Measurements from ENCODE around the gene SLC12A7. TPM values are rescaled to one million over a fixed set of nuclear protein-coding genes. Genes with fewer than 3 reads are reported as not detected.

The SLC12A7 gene
- total RNA-seq, 1 experiment from 2014 or later, result 6.3 TPM

- TF ChIP-seq, protein P1, sequence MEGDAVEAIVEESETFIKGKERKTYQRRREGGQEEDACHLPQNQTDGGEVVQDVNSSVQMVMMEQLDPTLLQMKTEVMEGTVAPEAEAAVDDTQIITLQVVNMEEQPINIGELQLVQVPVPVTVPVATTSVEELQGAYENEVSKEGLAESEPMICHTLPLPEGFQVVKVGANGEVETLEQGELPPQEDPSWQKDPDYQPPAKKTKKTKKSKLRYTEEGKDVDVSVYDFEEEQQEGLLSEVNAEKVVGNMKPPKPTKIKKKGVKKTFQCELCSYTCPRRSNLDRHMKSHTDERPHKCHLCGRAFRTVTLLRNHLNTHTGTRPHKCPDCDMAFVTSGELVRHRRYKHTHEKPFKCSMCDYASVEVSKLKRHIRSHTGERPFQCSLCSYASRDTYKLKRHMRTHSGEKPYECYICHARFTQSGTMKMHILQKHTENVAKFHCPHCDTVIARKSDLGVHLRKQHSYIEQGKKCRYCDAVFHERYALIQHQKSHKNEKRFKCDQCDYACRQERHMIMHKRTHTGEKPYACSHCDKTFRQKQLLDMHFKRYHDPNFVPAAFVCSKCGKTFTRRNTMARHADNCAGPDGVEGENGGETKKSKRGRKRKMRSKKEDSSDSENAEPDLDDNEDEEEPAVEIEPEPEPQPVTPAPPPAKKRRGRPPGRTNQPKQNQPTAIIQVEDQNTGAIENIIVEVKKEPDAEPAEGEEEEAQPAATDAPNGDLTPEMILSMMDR (IDR thresholded peaks at IDR 0.05; ENCODE audit: unreplicated experiment), result no peak
- POLR2A ChIA-PET, result no interaction called here
- Mint-ChIP-seq H3K27me3 (ENCODE audit: insufficient read depth, unreplicated experiment) (no peaks in the 10 kb centered on the region), H3K4me1 (ENCODE audit: insufficient read depth, unreplicated experiment) (no peaks in the 10 kb centered on the region), H3K36me3 (ENCODE audit: insufficient read depth, unreplicated experiment) (no peaks in the 10 kb centered on the region), H3K27ac (ENCODE audit: low read depth, unreplicated experiment) (no peak overlapping the region), H3K9me3 (ENCODE audit: unreplicated experiment) (peaks cover 10% of the 10 kb centered on the region), H3K4me3 (ENCODE audit: unreplicated experiment) (no peak overlapping the region)
- no TSS peak for BruUV-seq (replicated peaks)
- CTCF ChIA-PET, result no interaction called here
- no peak for DNase-seq (ENCODE audit: unreplicated experiment)
- intact Hi-C loops (cut with micrococcal nuclease), result no loop called here
Measured at GRCh38 chr5:1035421-1036405, 76.2 kb downstream of the SLC12A7 start.

- POLR2A ChIA-PET, result no interaction called here
- intact Hi-C loops (cut with micrococcal nuclease), result no loop called here
Measured at GRCh38 chr5:1034986-1035385, 76.9 kb downstream of the SLC12A7 start.

GRCh38 chr5:1034421-1034905, 77.4 kb downstream of the SLC12A7 start:
- H3K4me1 Mint-ChIP-seq (ENCODE audit: insufficient read depth, unreplicated experiment), result no peaks in the 10 kb centered on the region
- BruUV-seq (replicated peaks), result no TSS peak
- no peak for DNase-seq (ENCODE audit: unreplicated experiment)
- H3K36me3 Mint-ChIP-seq (ENCODE audit: insufficient read depth, unreplicated experiment), result no peaks in the 10 kb centered on the region
- TF ChIP-seq, protein P1 (IDR thresholded peaks at IDR 0.05; ENCODE audit: unreplicated experiment), result no peak
- no peak overlapping the region for H3K27ac Mint-ChIP-seq (ENCODE audit: low read depth, unreplicated experiment)
- CTCF ChIA-PET, result interaction anchor here (0.6 kb wide), 1 partner anchor 533 kb away, joined by 3 read pairs; no protein-coding TSS in a partner anchor
- POLR2A ChIA-PET, result no interaction called here
- intact Hi-C loops (cut with micrococcal nuclease), result no loop called here
- H3K27me3 Mint-ChIP-seq (ENCODE audit: insufficient read depth, unreplicated experiment), result no peaks in the 10 kb centered on the region
- H3K9me3 Mint-ChIP-seq (ENCODE audit: unreplicated experiment), result peaks cover 10% of the 10 kb centered on the region
- no peak overlapping the region for H3K4me3 Mint-ChIP-seq (ENCODE audit: unreplicated experiment)

More at GRCh38 chr5:1034986-1035385, 76.9 kb downstream of the SLC12A7 start:
- CTCF ChIA-PET, result no interaction called here
- no peak for DNase-seq (ENCODE audit: unreplicated experiment)
- H3K36me3 Mint-ChIP-seq (ENCODE audit: insufficient read depth, unreplicated experiment), result no peaks in the 10 kb centered on the region
- H3K27me3 Mint-ChIP-seq (ENCODE audit: insufficient read depth, unreplicated experiment), result no peaks in the 10 kb centered on the region
- TF ChIP-seq, protein P1 (IDR thresholded peaks at IDR 0.05; ENCODE audit: unreplicated experiment), result no peak
- H3K27ac Mint-ChIP-seq (ENCODE audit: low read depth, unreplicated experiment), result no peak overlapping the region
- no peaks in the 10 kb centered on the region for H3K4me1 Mint-ChIP-seq (ENCODE audit: insufficient read depth, unreplicated experiment)
- H3K4me3 Mint-ChIP-seq (ENCODE audit: unreplicated experiment), result no peak overlapping the region
- peaks cover 10% of the 10 kb centered on the region for H3K9me3 Mint-ChIP-seq (ENCODE audit: unreplicated experiment)
- no TSS peak for BruUV-seq (replicated peaks)

GRCh38 chr5:1033606-1034420, 78.0 kb downstream of the SLC12A7 start:
- H3K27ac Mint-ChIP-seq (ENCODE audit: low read depth, unreplicated experiment), result no peak overlapping the region
- no TSS peak for BruUV-seq (replicated peaks)
- no peak for DNase-seq (ENCODE audit: unreplicated experiment)
- H3K4me1 Mint-ChIP-seq (ENCODE audit: insufficient read depth, unreplicated experiment), result no peaks in the 10 kb centered on the region
- ChIA-PET CTCF (interaction anchor here (0.6 kb wide), 1 partner anchor 534 kb away, joined by 3 read pairs; no protein-coding TSS in a partner anchor), POLR2A (no interaction called here)
- no peak overlapping the region for H3K4me3 Mint-ChIP-seq (ENCODE audit: unreplicated experiment)
- TF ChIP-seq, protein P1 (IDR thresholded peaks at IDR 0.05; ENCODE audit: unreplicated experiment), result no peak
- H3K36me3 Mint-ChIP-seq (ENCODE audit: insufficient read depth, unreplicated experiment), result no peaks in the 10 kb centered on the region
- no peaks in the 10 kb centered on the region for H3K27me3 Mint-ChIP-seq (ENCODE audit: insufficient read depth, unreplicated experiment)
- peaks cover 10% of the 10 kb centered on the region for H3K9me3 Mint-ChIP-seq (ENCODE audit: unreplicated experiment)
- intact Hi-C loops (cut with micrococcal nuclease), result no loop called here

Measured in MCF 10A (cell line).